ENCODE measurements around the gene RHBDF2. TPM values are rescaled to one million over a fixed set of nuclear protein-coding genes. Genes with fewer than 3 reads are reported as not detected.

The RHBDF2 gene
- total RNA-seq, 1 experiment from 2014 or later = 52.3 TPM

GRCh38 chr17:76469076-76469990 is 31.9 kb downstream of the RHBDF2 start:
- no peak overlapping the region for H3K9ac ChIP-seq (ENCODE audit: low read length)
- no peaks in the 10 kb centered on the region; the same call in 1 of the 2 replicates for H3K36me3 ChIP-seq (ENCODE audit: low read depth, low read length)
- H4K20me1 ChIP-seq (ENCODE audit: low read length) = no peaks in the 10 kb centered on the region
- H3K79me2 ChIP-seq (ENCODE audit: low read length) = no peaks in the 10 kb centered on the region
- no peak for TF ChIP-seq EZH2phosphoT487 (IDR thresholded peaks at IDR 0.05; ENCODE audit: borderline replicate concordance, low read length)
- TF ChIP-seq CTCF (conservative IDR thresholded peaks at IDR 0.05; ENCODE audit: low read depth, low read length) = no peak
- TF ChIP-seq EZH2 (IDR thresholded peaks at IDR 0.05; ENCODE audit: low read length, unreplicated experiment) = no peak
- H3K4me2 ChIP-seq (ENCODE audit: low read length) = no peak overlapping the region
- no peak for DNase-seq
- intact Hi-C loops (cut with micrococcal nuclease) = no loop called here
- ChIA-PET POLR2A (ENCODE audit: unreplicated experiment) (no interaction called here), CTCF (interaction anchor here (0.7 kb wide), 1 partner anchor 11 kb away, joined by 3 read pairs; no protein-coding TSS in a partner anchor)
- H3K27me3 ChIP-seq (ENCODE audit: low read length) = no peaks in the 10 kb centered on the region
- no peak for ATAC-seq
- no peaks in the 10 kb centered on the region for H3F3A ChIP-seq (ENCODE audit: low read length, unreplicated experiment)
- BruUV-seq (replicated peaks) = no TSS peak
- no peak overlapping the region for H3K4me3 ChIP-seq (ENCODE audit: low read length)
- H3K9me2 ChIP-seq (replicated peaks; ENCODE audit: low read length) = no peaks in the 10 kb centered on the region
- H2AFZ ChIP-seq (ENCODE audit: low read length) = no peak overlapping the region
- H3K27ac ChIP-seq (ENCODE audit: low read length) = no peak overlapping the region
- H3K9me3 ChIP-seq (ENCODE audit: low read length) = no peaks in the 10 kb centered on the region
- H3K4me1 ChIP-seq (ENCODE audit: insufficient read depth, low read length) = no peaks in the 10 kb centered on the region; the same call in 1 of the 2 replicates

GRCh38 chr17:76468634-76469010 is 32.6 kb downstream of the RHBDF2 start:
- H2AFZ ChIP-seq (ENCODE audit: low read length) = no peak overlapping the region
- no peaks in the 10 kb centered on the region for H4K20me1 ChIP-seq (ENCODE audit: low read length)
- H3K27me3 ChIP-seq (ENCODE audit: low read length) = no peaks in the 10 kb centered on the region
- DNase-seq (no peak), ATAC-seq (no peak)
- no peaks in the 10 kb centered on the region for H3K9me2 ChIP-seq (replicated peaks; ENCODE audit: low read length)
- no peak overlapping the region for H3K4me3 ChIP-seq (ENCODE audit: low read length)
- ChIA-PET CTCF (no interaction called here), POLR2A (ENCODE audit: unreplicated experiment) (no interaction called here)
- BruUV-seq (replicated peaks) = no TSS peak
- H3K9me3 ChIP-seq (ENCODE audit: low read length) = no peaks in the 10 kb centered on the region
- H3K4me1 ChIP-seq (ENCODE audit: insufficient read depth, low read length) = no peaks in the 10 kb centered on the region; the same call in 1 of the 2 replicates
- no peak overlapping the region for H3K4me2 ChIP-seq (ENCODE audit: low read length)
- no peak overlapping the region for H3K27ac ChIP-seq (ENCODE audit: low read length)
- no peak for TF ChIP-seq EZH2phosphoT487 (IDR thresholded peaks at IDR 0.05; ENCODE audit: borderline replicate concordance, low read length)
- no peak for TF ChIP-seq EZH2 (IDR thresholded peaks at IDR 0.05; ENCODE audit: low read length, unreplicated experiment)
- no peak for TF ChIP-seq CTCF (conservative IDR thresholded peaks at IDR 0.05; ENCODE audit: low read depth, low read length)
- H3K9ac ChIP-seq (ENCODE audit: low read length) = no peak overlapping the region
- no peaks in the 10 kb centered on the region for H3F3A ChIP-seq (ENCODE audit: low read length, unreplicated experiment)
- H3K36me3 ChIP-seq (ENCODE audit: low read depth, low read length) = no peaks in the 10 kb centered on the region; the same call in 1 of the 2 replicates
- no peaks in the 10 kb centered on the region for H3K79me2 ChIP-seq (ENCODE audit: low read length)
- intact Hi-C loops (cut with micrococcal nuclease) = no loop called here
